Common myeloid progenitor, CD34-positive (primary cell): Measurements from ENCODE around the gene CXCL17. TPM values are rescaled to one million over a fixed set of nuclear protein-coding genes. Genes with fewer than 3 reads are reported as not detected.
"Not testable (repeated sequence)": the region's sequence is repeated elsewhere in the genome, so short reads cannot be mapped to it uniquely, and the experiment has no call there.

ENCODE experiments used
- CTCF ChIA-PET: fragments of 350-600 bp; sonication (Branson Sonifier 250); formaldehyde crosslinking; loops from one replicate; lab custom pipeline; 2021; ENCODE audit warnings: antibody characterized with exemption; lab: Charles Lee
- POLR2A ChIA-PET: fragments of 350-600 bp; sonication (Branson Sonifier 250); formaldehyde crosslinking; loops from one replicate; lab custom pipeline; 2021; ENCODE audit warnings: antibody characterized with exemption; lab: Charles Lee
- DNase-seq, 3 donors: peaks; one replicate each; pipeline versions ENCODE4 v3.0.0 to v3.0.0-alpha.2; 2013
- H3K27ac ChIP-seq, 2 experiments: 1 replicate in 1 of 2; 2 replicates in 1 of 2; pipeline ENCODE4 v1.7.0; 2013; ENCODE audit warnings: inconsistent platforms in 2 of 2, low read length in 2 of 2, mild to moderate bottlenecking in 2 of 2, low read depth in 1 of 2, moderate library complexity in 1 of 2; ENCODE audit not compliant: severe bottlenecking in 2 of 2, insufficient read depth in 1 of 2, poor library complexity in 1 of 2
- H3K27me3 ChIP-seq, 5 experiments: replicated peaks in 2 of 5; 1 replicate in 3 of 5; 2 replicates in 2 of 5; pipeline versions ENCODE4 v1.6.1 to v1.7.0; 2013; ENCODE audit warnings: low read length in 4 of 5, mild to moderate bottlenecking in 2 of 5, moderate library complexity in 2 of 5, inconsistent platforms in 1 of 5; ENCODE audit not compliant: insufficient read depth in 5 of 5, control insufficient read depth in 4 of 5
- H3K36me3 ChIP-seq, 4 experiments: 1 replicate in 2 of 4; 2 replicates in 2 of 4; pipeline versions ENCODE4 v1.6.1 to v1.7.0; 2013; ENCODE audit warnings: low read length in 3 of 4, control low read depth in 1 of 4, mild to moderate bottlenecking in 1 of 4; ENCODE audit not compliant: control insufficient read depth in 4 of 4, insufficient read depth in 4 of 4
- H3K4me1 ChIP-seq, 4 experiments: 1 replicate in 3 of 4; 2 replicates in 1 of 4; pipeline versions ENCODE4 v1.6.1 to v1.7.1; 2013; ENCODE audit warnings: low read length in 3 of 4, mild to moderate bottlenecking in 3 of 4, control low read depth in 1 of 4, inconsistent platforms in 1 of 4, moderate library complexity in 1 of 4; ENCODE audit not compliant: control insufficient read depth in 4 of 4, insufficient read depth in 4 of 4; ENCODE audit errors: control extremely low read depth in 1 of 4
- H3K4me3 ChIP-seq, 7 experiments: 1 replicate in 4 of 7; 2 replicates in 3 of 7; pipeline versions ENCODE4 v1.5.1 to v1.7.0; 2013; ENCODE audit warnings: mild to moderate bottlenecking in 7 of 7, low read length in 6 of 7, moderate library complexity in 6 of 7, inconsistent platforms in 2 of 7, low read depth in 2 of 7, control low read depth in 1 of 7; ENCODE audit not compliant: insufficient read depth in 4 of 7, control insufficient read depth in 1 of 7; ENCODE audit errors: extremely low read depth in 1 of 7
- H3K9me3 ChIP-seq, 5 experiments: 1 replicate in 4 of 5; 2 replicates in 1 of 5; pipeline versions ENCODE4 v1.6.1 to v1.7.1; 2013; ENCODE audit warnings: low read length in 4 of 5, mild to moderate bottlenecking in 2 of 5, inconsistent platforms in 1 of 5, low read depth in 1 of 5, moderate library complexity in 1 of 5; ENCODE audit not compliant: control insufficient read depth in 4 of 5, insufficient read depth in 2 of 5; ENCODE audit errors: control extremely low read depth in 1 of 5
- WGBS: methylation state at CpG from one replicate; pipeline ENCODE4 v1.1.5; 2013; ENCODE audit not compliant: insufficient coverage; 5-methylcytosine and 5-hydroxymethylcytosine counted together
- polyA plus RNA-seq: library from polyadenylated mRNA; unstranded; fragments of 120-200 nt; gene quantifications from one replicate; pipeline ENCODE4 v1.2.1, GENCODE V29; 2013

Gene CXCL17, protein sequence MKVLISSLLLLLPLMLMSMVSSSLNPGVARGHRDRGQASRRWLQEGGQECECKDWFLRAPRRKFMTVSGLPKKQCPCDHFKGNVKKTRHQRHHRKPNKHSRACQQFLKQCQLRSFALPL
- polyA plus RNA-seq, result 0.26 TPM

DNA sequence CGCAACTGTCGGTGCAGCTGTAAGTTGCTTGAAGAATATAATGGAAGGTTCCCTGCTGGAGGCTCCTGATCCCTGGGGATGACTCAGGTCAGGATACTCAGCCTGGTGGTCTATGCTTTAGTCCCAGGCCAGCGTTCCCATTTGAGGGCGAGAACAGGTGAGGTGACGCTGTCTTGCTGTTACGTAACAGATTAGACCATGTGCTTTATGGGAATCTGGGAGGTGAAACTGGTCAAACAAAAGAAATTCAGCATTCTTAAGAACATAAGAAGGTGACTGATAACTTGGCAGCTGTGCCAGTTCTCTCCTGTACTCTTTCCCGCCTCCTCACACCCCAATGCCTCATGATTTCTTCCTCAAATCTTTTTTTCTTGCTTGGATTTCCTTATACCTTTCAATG is at the start of gene CXCL17:
Gene CXCL17, minus strand, starts transcription at position 114 of the 400 bp plus-strand sequence. CDS start 114 bp downstream, outside the sequence.
- CTCF ChIA-PET, result interaction anchor here (3.1 kb wide), 1 partner anchor 8 kb away, joined by 23 read pairs; no protein-coding TSS in a partner anchor
- H3K4me3 ChIP-seq, result no peak within 1 kb of the TSS
- 98% methylated on average over 7 of the region's 7 CpGs for WGBS
- DNase-seq, result no peak
- peaks cover 0 to 2% (median 0%) of the 10 kb centered on the region in 5 experiments for H3K27me3 ChIP-seq
- no peaks in the 10 kb centered on the region for H3K9me3 ChIP-seq
- no peaks in the 10 kb centered on the region for H3K36me3 ChIP-seq
- H3K4me1 ChIP-seq, result peaks cover 14 to 28% (median 18%) of the 10 kb centered on the region in 4 experiments
- H3K27ac ChIP-seq, result no peak within 1 kb of the TSS
- POLR2A ChIA-PET, result no interaction called here

DNA sequence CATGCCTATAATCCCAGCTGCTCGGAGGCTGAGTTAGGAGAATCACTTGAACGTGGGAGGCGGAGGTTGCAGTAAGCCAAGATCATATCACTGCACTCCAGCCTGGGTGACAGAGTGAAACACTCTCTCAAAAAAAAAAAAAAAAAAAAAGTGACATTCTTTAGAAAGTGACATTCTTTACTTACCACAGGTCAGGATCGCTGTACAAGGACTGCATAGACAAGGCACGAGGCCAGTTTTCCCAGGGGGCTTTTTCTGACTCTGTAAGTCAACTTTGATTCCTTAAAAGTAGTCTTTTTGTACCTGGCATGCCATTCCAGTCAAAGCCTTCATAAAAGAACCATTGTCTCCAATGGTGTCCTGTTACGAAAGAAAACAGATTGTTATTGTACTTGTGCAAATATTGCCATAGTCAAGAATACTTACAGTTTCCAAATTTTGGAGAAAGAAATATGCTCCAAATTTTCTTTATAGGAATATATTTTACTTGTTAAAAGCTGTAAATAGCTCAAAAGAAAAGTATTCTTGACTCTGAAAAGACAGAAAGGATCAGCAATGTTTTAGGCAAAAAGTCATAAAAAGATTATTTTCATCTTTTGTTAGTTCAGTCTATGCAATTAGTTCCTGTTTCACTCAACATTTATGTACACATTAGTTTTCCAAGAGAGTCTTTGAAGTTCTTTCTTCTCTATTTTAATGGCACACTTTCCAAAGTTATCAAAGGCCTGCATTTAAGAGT is 46.2 kb upstream of the CXCL17 start:
- CTCF ChIA-PET, result interaction anchor here (1.9 kb wide), 1 partner anchor 14 kb away, joined by 5 read pairs; no protein-coding TSS in a partner anchor
- no peaks in the 10 kb centered on the region for H3K27me3 ChIP-seq
- WGBS, result 100% methylated on average over 2 of the region's 6 CpGs
- no peaks in the 10 kb centered on the region for H3K36me3 ChIP-seq
- H3K27ac ChIP-seq, result no peak overlapping the region
- no peak overlapping the region for H3K4me3 ChIP-seq
- H3K9me3 ChIP-seq, result no peaks in the 10 kb centered on the region
- DNase-seq, result no peak
- H3K4me1 ChIP-seq, result no peaks in the 10 kb centered on the region
- POLR2A ChIA-PET, result interaction anchor here (0.7 kb wide), 1 partner anchor 11 kb away, joined by 3 read pairs; no protein-coding TSS in a partner anchor

DNA sequence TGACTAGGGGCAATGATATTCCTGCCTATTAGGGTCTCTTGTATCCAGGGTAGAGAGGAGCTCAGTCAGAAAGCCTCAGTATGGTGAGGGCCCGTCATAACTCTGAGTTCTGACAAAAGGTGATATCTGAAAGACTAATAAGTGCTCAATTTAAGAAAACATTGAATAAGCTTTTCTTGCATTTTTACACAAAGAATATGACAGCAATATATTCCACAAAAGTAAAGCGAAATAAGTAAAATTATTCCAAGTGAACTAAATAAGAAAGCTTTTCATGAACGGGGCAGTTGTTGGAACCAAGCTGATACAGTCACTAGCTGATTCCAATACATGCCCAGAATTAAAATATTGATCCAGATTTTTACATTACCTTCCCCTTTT is 45.0 kb upstream of the CXCL17 start:
- no peak for DNase-seq
- ChIA-PET POLR2A (no interaction called here), CTCF (interaction anchor here (1.9 kb wide), 1 partner anchor 13 kb away, joined by 5 read pairs; no protein-coding TSS in a partner anchor)
- no peaks in the 10 kb centered on the region for H3K36me3 ChIP-seq
- H3K27ac ChIP-seq, result no peak overlapping the region
- no peaks in the 10 kb centered on the region for H3K9me3 ChIP-seq
- no CpG with 5 or more reads among the region's 3 CpGs for WGBS
- no peaks in the 10 kb centered on the region for H3K4me1 ChIP-seq
- H3K4me3 ChIP-seq, result no peak overlapping the region
- H3K27me3 ChIP-seq, result no peaks in the 10 kb centered on the region

DNA sequence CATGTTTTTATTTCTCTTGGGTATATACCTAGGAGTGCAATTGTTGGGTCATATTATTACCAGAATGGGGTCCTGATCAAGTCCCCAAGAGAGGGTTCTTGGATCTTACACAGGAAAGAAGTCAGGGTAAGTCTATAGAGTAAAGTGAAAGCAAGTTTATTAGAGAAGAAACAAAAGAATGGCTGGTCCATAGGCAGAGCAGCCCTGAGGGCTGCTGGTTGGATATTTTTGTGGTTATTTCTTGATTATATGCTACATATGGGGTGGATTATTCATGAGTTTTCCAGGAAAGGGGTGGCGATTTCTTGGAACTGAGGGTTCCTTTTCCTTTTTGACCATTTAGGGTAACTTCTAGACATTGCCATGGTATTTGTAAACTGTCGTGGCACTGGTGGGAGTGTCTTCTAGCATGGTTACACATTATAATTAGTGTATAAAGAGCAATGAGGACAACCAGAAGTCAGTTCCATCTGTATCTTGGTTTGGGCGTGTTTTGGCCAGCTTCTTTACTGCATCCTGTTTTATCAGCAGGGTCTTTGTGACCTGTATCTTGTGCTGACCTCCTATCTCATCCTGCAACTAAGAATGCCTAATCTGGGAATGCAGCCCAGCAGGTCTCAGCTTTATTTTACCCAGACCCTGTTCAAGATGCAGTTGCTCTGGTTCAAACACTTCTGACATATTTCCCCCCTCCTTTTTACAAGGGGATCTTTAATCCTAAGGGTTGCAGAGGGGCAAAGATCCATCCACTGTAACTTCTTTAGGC is 44.5 kb upstream of the CXCL17 start:
- ChIA-PET CTCF (interaction anchor here (1.9 kb wide), 1 partner anchor 12 kb away, joined by 5 read pairs; no protein-coding TSS in a partner anchor), POLR2A (no interaction called here)
- no peak for DNase-seq

DNA sequence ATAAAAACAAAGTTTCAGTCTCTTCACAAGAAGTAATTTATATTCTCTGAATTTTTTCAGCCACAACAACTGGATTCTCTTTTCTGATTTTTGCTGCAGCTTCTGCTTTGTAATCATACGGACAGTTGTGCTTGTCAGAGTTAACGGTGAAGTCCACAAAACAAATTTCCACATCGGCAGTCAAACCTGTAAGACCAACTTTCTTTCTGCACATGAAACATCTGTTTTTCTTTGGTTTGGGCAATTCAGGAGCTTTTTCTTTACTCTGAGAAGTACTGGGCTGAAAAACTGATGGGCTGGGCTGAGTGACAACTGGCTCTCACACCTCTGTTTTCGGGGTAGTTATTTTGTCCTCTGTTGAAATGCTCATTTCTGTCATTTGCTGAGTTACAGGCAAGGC is 42.3 kb upstream of the CXCL17 start:
- H3K27me3 ChIP-seq, H3K4me3 ChIP-seq, DNase-seq, H3K9me3 ChIP-seq, H3K36me3 ChIP-seq, H3K27ac ChIP-seq, H3K4me1 ChIP-seq, POLR2A ChIA-PET: not testable (repeated sequence)
- 97% methylated on average over 3 of the region's 4 CpGs for WGBS
- CTCF ChIA-PET, result interaction anchor here (1.3 kb wide), 1 partner anchor 16 kb away, joined by 3 read pairs; no protein-coding TSS in a partner anchor

More for the DNA sequence above, 44.5 kb upstream of the CXCL17 start:
- Histone ChIP-seq H3K4me3 (no peak overlapping the region), H3K4me1 (no peaks in the 10 kb centered on the region), H3K9me3 (no peaks in the 10 kb centered on the region), H3K36me3 (no peaks in the 10 kb centered on the region), H3K27me3 (no peaks in the 10 kb centered on the region), H3K27ac (no peak overlapping the region)
- WGBS, result 83% methylated on average over 1 of the region's 3 CpGs

DNA sequence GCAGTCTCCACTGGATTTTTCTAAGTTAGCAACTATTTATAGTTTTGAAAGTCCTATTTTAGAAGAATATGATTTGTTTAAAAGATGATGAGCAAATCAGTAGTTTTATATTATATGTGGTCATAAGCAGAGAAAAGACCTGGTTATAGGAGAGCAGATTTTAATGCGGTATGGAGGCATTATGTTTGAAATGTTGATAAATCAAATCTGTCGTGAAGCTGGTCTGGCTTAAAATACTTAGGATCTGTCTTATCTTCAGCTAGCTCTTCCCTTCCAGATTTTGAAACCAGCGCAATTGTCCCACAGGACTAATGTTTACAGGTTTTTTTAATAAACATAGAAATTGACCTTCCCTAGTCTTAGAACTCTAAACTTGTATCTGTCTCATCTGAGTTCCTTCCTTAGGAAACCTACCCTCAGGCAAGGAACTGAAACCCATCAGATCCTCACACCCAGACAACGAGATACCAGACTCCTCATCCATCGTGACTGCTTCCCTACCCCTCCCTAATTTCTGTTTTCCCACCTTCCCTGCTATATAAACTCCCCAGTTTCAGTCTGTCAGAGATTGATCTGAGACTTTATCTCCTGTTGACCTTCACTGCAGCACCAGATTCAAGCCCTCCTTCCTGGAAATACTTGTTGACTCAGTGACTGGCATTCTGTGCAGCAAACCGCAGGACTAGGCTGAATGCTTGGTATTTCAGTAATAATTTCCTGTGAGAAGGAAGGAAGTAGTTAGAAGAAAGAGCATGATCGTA is 37.8 kb upstream of the CXCL17 start:
- CTCF ChIA-PET, result no interaction called here
- Histone ChIP-seq H3K27me3 (no peaks in the 10 kb centered on the region), H3K36me3 (no peaks in the 10 kb centered on the region), H3K4me3 (no peak overlapping the region), H3K4me1 (peaks cover 0 to 3% (median 1%) of the 10 kb centered on the region in 4 experiments), H3K9me3 (no peaks in the 10 kb centered on the region), H3K27ac (no peak overlapping the region)
- POLR2A ChIA-PET, result no interaction called here
- 78% methylated on average over 4 of the region's 7 CpGs for WGBS
- DNase-seq, result peak in 1 of 3 donors; percentile 10
